Trophoblast cell (in vitro differentiated cells and primary cell): ENCODE data around the gene OXT.

ENCODE experiments used
- DNase-seq, 2 donors: peaks; one replicate each; pipeline ENCODE4 v3.0.0-alpha.2; 2016
- H2AFZ ChIP-seq: 2 replicates; pipeline ENCODE4 v1.6.1; 2013; ENCODE audit warnings: low read length, moderate library complexity, mild to moderate bottlenecking; ENCODE audit not compliant: insufficient read depth, poor library complexity
- H2AK5ac ChIP-seq: 2 replicates; pipeline ENCODE4 v1.6.1; 2013; ENCODE audit warnings: mild to moderate bottlenecking, low read length
- H2BK120ac ChIP-seq: 2 replicates; pipeline ENCODE4 v1.6.1; 2013; ENCODE audit warnings: low read length, mild to moderate bottlenecking, moderate library complexity; ENCODE audit not compliant: insufficient read depth, poor library complexity
- H2BK12ac ChIP-seq: 2 replicates; pipeline ENCODE4 v1.6.1; 2013; ENCODE audit warnings: mild to moderate bottlenecking, low read length, moderate library complexity
- H2BK5ac ChIP-seq: 2 replicates; pipeline ENCODE4 v1.6.1; 2013; ENCODE audit warnings: low read length, low read depth, moderate library complexity, mild to moderate bottlenecking; ENCODE audit not compliant: poor library complexity
- H3K14ac ChIP-seq: 2 replicates; pipeline ENCODE4 v1.6.1; 2013; ENCODE audit warnings: mild to moderate bottlenecking, low read length
- H3K18ac ChIP-seq: 2 replicates; pipeline ENCODE4 v1.6.1; 2013; ENCODE audit warnings: mild to moderate bottlenecking, low read length
- H3K23ac ChIP-seq: 2 replicates; pipeline ENCODE4 v1.6.1; 2013; ENCODE audit warnings: low read length
- H3K27ac ChIP-seq: 2 replicates; pipeline ENCODE4 v1.5.1; 2013; ENCODE audit warnings: low read depth, mild to moderate bottlenecking, inconsistent platforms, low read length, moderate library complexity
- H3K27me3 ChIP-seq: 2 replicates; pipeline ENCODE4 v1.6.1; 2013; ENCODE audit warnings: inconsistent platforms, mild to moderate bottlenecking, low read length, moderate library complexity; ENCODE audit not compliant: insufficient read depth
- H3K36me3 ChIP-seq, 2 experiments: 1 replicate in 1 of 2; 2 replicates in 1 of 2; pipeline ENCODE4 v1.6.1; 2013; ENCODE audit warnings: low read length in 2 of 2, mild to moderate bottlenecking in 2 of 2, moderate library complexity in 1 of 2; ENCODE audit not compliant: insufficient read depth in 2 of 2, control insufficient read depth in 1 of 2
- H3K4ac ChIP-seq: 2 replicates; pipeline ENCODE4 v1.6.1; 2013; ENCODE audit warnings: low read depth, mild to moderate bottlenecking, low read length, moderate library complexity
- H3K4me1 ChIP-seq, 2 experiments: 1 replicate in 1 of 2; 2 replicates in 1 of 2; pipeline ENCODE4 v1.6.1; 2013; ENCODE audit warnings: low read length in 2 of 2, mild to moderate bottlenecking in 2 of 2, moderate library complexity in 1 of 2; ENCODE audit not compliant: insufficient read depth in 2 of 2, control insufficient read depth in 1 of 2
- H3K4me2 ChIP-seq: 2 replicates; pipeline ENCODE4 v1.6.1; 2013; ENCODE audit warnings: inconsistent platforms, mild to moderate bottlenecking, low read length, moderate library complexity
- H3K4me3 ChIP-seq: 2 replicates; pipeline ENCODE4 v1.5.1; 2013; ENCODE audit warnings: mild to moderate bottlenecking, low read depth, low read length, inconsistent platforms
- H3K79me1 ChIP-seq: one replicate; pipeline ENCODE4 v1.6.1; 2013; ENCODE audit warnings: low read length
- H3K79me2 ChIP-seq: 2 replicates; pipeline ENCODE4 v1.6.1; 2013; ENCODE audit warnings: low read length, mild to moderate bottlenecking; ENCODE audit not compliant: control insufficient read depth, insufficient read depth, poor library complexity
- H3K9ac ChIP-seq: 2 replicates; pipeline ENCODE4 v1.6.1; 2013; ENCODE audit warnings: mild to moderate bottlenecking, low read length
- H3K9me3 ChIP-seq: 2 replicates; pipeline ENCODE4 v1.6.1; 2013; ENCODE audit warnings: low read depth, mild to moderate bottlenecking, control low read depth, inconsistent platforms, low read length; ENCODE audit not compliant: insufficient read depth
- H4K12ac ChIP-seq: 2 replicates; pipeline ENCODE4 v1.6.1; 2013; ENCODE audit warnings: low read depth, mild to moderate bottlenecking, low read length, moderate library complexity
- H4K8ac ChIP-seq: 2 replicates; pipeline ENCODE4 v1.6.1; 2013; ENCODE audit warnings: low read depth, mild to moderate bottlenecking, low read length, moderate library complexity
- H4K91ac ChIP-seq: one replicate; pipeline ENCODE4 v1.6.1; 2013; ENCODE audit warnings: low read depth, mild to moderate bottlenecking, low read length, moderate library complexity
- WGBS: extraction: QIAGEN DNeasy Blood & Tissue Kit; methylation state at CpG from one replicate; pipeline ENCODE4 v1.1.7; 2013; ENCODE audit warnings: missing lambda C conversion rate; ENCODE audit not compliant: insufficient read length, insufficient coverage; ENCODE audit errors: extremely low coverage; 5-methylcytosine and 5-hydroxymethylcytosine counted together

Gene OXT

DNA sequence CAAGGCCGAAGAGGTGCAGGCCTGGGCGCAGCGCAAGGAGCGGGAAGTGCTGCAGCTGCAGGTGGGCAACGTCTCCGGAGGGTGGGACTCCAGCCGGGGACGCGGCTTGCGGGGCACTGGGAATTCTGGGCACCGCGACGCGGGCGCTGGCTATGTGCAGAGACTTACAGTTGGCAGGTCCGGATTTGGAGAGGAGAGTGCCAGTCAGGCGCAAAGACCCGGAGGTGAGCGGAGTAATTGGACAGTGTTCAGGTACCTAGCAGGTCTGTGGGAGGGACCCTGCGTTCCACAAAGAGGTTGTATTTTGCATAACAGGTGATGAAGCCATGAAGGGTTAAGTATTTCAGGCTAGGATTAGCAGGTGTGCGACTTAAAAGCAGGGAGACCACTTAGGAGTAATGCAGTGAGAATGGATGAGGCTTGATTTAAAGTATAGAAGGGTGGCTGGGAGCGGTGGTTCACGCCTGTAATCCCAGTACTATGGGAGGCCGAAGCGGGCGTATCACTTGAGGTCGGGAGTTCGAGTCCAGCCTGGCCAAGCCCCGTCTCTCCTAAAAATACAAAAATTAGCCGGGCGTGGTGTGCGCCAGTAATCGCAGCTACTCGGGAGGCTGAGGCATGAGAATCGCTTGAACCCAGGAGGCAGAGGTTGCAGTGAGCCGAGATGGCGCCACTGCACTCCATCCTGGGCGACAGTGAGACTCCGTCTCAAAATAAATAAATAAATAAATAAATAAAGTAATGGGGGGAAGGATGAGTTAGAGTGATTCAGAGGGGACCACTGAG lies 24.6 kb upstream of the OXT start:
- peaks cover 3 to 7% of the 10 kb centered on the region in 2 experiments for H3K4me1 ChIP-seq
- H3K27me3 ChIP-seq, result no peaks in the 10 kb centered on the region
- H3K14ac ChIP-seq, result peak overlapping the region; percentile 69
- H3K27ac ChIP-seq, result no peak overlapping the region
- no peak overlapping the region for H2BK120ac ChIP-seq
- peak overlapping the region; percentile 31 for H3K4ac ChIP-seq
- H4K12ac ChIP-seq, result peak overlapping the region; percentile 46
- peaks cover 20 to 26% of the 10 kb centered on the region in 2 experiments for H3K36me3 ChIP-seq
- peak overlapping the region; percentile 93 for H4K8ac ChIP-seq
- H2AFZ ChIP-seq, result peak overlapping the region; percentile 26
- peaks cover 2% of the 10 kb centered on the region for H3K9me3 ChIP-seq
- peak overlapping the region; percentile 23 for H3K18ac ChIP-seq
- no peak overlapping the region for H2BK12ac ChIP-seq
- peaks cover 13% of the 10 kb centered on the region for H3K79me1 ChIP-seq
- DNase-seq, result peak in 1 of 2 donors; percentile 21
- H4K91ac ChIP-seq, result peak overlapping the region; percentile 56
- H2AK5ac ChIP-seq, result no peak overlapping the region
- no peak overlapping the region for H3K23ac ChIP-seq
- WGBS, result no CpG with 5 or more reads among the region's 39 CpGs
- H3K79me2 ChIP-seq, result peaks cover 9% of the 10 kb centered on the region
- H3K4me3 ChIP-seq, result peak overlapping the region; percentile 86
- no peak overlapping the region for H2BK5ac ChIP-seq
- H3K9ac ChIP-seq, result peak overlapping the region; percentile 83
- peak overlapping the region; percentile 90 for H3K4me2 ChIP-seq

- H2BK12ac ChIP-seq, result no peak overlapping the region
- H3K4me3 ChIP-seq, result no peak overlapping the region
Observed at GRCh38 chr20:3047486-3048419, 23.7 kb upstream of the OXT start.

DNA sequence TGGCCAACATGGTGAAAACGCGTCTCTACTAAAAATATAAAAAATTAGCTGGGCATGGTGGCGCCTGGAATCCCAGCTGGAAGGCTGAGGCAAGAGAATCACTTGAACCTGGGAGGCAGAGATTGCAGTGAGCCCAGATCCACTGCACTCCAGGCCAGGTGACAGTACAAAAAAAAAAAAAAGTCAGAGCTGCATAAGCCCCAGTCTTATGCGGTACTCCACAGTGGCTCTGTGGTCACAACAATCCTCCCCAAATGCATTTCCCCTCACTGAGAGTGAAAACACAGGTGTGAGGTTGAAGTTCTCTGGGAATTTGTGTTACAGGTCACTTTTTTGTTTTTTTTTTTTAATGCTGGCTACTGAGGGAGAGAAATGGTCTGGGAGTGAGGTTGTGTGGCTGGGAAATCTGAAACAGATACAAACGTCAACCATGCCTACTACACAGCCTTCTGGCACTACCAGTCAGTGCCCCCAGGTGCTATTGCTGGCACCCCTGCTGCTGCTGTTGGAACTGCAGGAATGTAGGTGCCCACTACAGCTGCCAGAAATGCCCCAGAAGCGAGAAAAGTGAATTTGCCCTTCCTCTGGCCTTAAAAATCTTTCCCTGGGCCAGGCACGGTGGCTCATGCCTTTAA lies 19.9 kb upstream of the OXT start:
- H3K79me2 ChIP-seq, result peaks cover 3% of the 10 kb centered on the region
- no peak overlapping the region for H2BK12ac ChIP-seq
- DNase-seq, result no peak
- no peak overlapping the region for H3K23ac ChIP-seq
- H4K91ac ChIP-seq, result no peak overlapping the region
- no peak overlapping the region for H3K27ac ChIP-seq
- H3K4me1 ChIP-seq, result peaks cover 3% of the 10 kb centered on the region in 2 experiments
- H3K9me3 ChIP-seq, result peaks cover 2% of the 10 kb centered on the region
- H3K14ac ChIP-seq, result no peak overlapping the region
- H3K4me3 ChIP-seq, result no peak overlapping the region
- no peak overlapping the region for H4K8ac ChIP-seq
- no peak overlapping the region for H3K4ac ChIP-seq
- no peak overlapping the region for H2BK5ac ChIP-seq
- no peaks in the 10 kb centered on the region for H3K27me3 ChIP-seq
- peaks cover 20 to 26% of the 10 kb centered on the region in 2 experiments for H3K36me3 ChIP-seq
- H4K12ac ChIP-seq, result no peak overlapping the region
- no CpG with 5 or more reads among the region's 7 CpGs for WGBS
- H3K9ac ChIP-seq, result no peak overlapping the region
- H3K18ac ChIP-seq, result no peak overlapping the region
- H2AFZ ChIP-seq, result no peak overlapping the region
- no peak overlapping the region for H2AK5ac ChIP-seq
- H2BK120ac ChIP-seq, result no peak overlapping the region
- H3K79me1 ChIP-seq, result peaks cover 1% of the 10 kb centered on the region
- H3K4me2 ChIP-seq, result no peak overlapping the region

More at GRCh38 chr20:3047486-3048419, 23.7 kb upstream of the OXT start:
- Histone ChIP-seq H4K12ac (no peak overlapping the region), H3K27ac (no peak overlapping the region), H2AK5ac (no peak overlapping the region), H3K27me3 (no peaks in the 10 kb centered on the region), H3K79me1 (peaks cover 13% of the 10 kb centered on the region), H3K4ac (peak overlapping the region; percentile 29), H3K9ac (no peak overlapping the region), H2BK5ac (no peak overlapping the region), H3K23ac (no peak overlapping the region), H4K91ac (no peak overlapping the region), H3K18ac (no peak overlapping the region), H2BK120ac (no peak overlapping the region), H3K9me3 (peaks cover 2% of the 10 kb centered on the region), H3K14ac (no peak overlapping the region), H2AFZ (no peak overlapping the region), H3K4me2 (no peak overlapping the region), H3K36me3 (peaks cover 20 to 26% of the 10 kb centered on the region in 2 experiments), H3K4me1 (peaks cover 3 to 7% of the 10 kb centered on the region in 2 experiments), H4K8ac (no peak overlapping the region), H3K79me2 (peaks cover 9% of the 10 kb centered on the region)
- WGBS, result no CpG with 5 or more reads among the region's 14 CpGs
- DNase-seq, result no peak

- Histone ChIP-seq H4K91ac (no peak overlapping the region), H3K14ac (no peak overlapping the region), H3K4me3 (peak overlapping the region; percentile 34), H3K9me3 (peaks cover 3% of the 10 kb centered on the region), H3K18ac (no peak overlapping the region), H4K8ac (no peak overlapping the region), H3K4me2 (no peak overlapping the region), H2BK120ac (no peak overlapping the region), H3K4me1 (no peaks in the 10 kb centered on the region), H3K27ac (no peak overlapping the region), H3K9ac (no peak overlapping the region), H4K12ac (no peak overlapping the region), H2AK5ac (no peak overlapping the region), H2AFZ (no peak overlapping the region), H3K79me2 (no peaks in the 10 kb centered on the region), H2BK12ac (no peak overlapping the region), H3K27me3 (no peaks in the 10 kb centered on the region), H3K4ac (no peak overlapping the region), H3K23ac (no peak overlapping the region), H2BK5ac (no peak overlapping the region), H3K36me3 (no peaks in the 10 kb centered on the region), H3K79me1 (no peaks in the 10 kb centered on the region)
- no peak for DNase-seq
- WGBS, result no CpG with 5 or more reads among the region's 3 CpGs
Observed at GRCh38 chr20:3059489-3059888, 11.9 kb upstream of the OXT start.
